NCI-H2227 treated with DMSO at 0.1 percent for 48 hours (cell line): Measurements from ENCODE around the gene NTSR2.

ENCODE experiments used
- DNase-seq: peaks from one replicate; lab custom pipeline; 2025; lab: John Stamatoyannopoulos, UW

NTSR2 gene

GRCh38 chr2:11628675-11629074 lies 41.3 kb downstream of the NTSR2 start:
- DNase-seq: no peak

GRCh38 chr2:11625671-11626070 lies 44.3 kb downstream of the NTSR2 start:
- no peak for DNase-seq

GRCh38 chr2:11624893-11625292 lies 45.1 kb downstream of the NTSR2 start:
- no peak for DNase-seq

GRCh38 chr2:11622611-11623010 lies 47.4 kb downstream of the NTSR2 start:
- no peak for DNase-seq

DNA sequence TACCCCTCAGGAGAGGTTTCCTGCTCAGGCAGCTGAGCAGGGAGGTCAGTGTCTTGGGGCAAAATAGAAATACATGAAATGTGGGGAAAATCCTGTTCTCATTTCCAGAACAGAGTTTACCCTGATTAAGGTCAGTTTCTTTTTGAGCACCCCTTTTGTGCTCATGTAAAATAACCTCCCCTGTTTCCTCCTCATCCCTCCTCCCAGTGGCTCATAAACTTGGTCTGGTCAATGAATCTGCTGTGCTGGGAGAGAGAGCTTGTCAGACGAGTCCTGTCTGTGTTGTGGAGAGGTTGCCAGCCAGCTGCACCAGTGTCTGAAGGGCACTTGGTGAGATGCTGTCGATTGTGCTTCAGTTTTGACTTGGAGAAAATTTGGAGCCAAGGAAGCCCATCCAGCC lies 48.6 kb downstream of the NTSR2 start:
- no peak for DNase-seq

DNA sequence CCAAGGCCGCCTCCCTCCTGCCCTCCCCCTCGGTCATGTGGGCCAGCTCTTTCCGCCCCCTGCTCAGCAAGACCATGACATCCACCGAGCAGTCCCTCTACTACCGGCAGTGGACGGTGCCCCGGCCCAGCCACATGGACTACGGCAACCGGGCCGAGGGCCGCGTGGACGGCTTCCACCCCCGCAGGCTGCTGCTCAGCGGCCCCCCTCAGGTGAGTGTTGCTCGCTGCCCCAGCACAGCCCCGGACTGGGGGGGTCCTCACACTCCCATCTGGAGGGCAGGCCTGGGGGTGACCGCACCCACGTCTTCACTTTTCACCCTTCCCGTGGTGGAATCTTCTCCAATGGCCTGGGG lies 51.3 kb downstream of the NTSR2 start:
- no peak for DNase-seq

GRCh38 chr2:11617984-11618707 lies 51.8 kb downstream of the NTSR2 start:
- DNase-seq: no peak

GRCh38 chr2:11617527-11617926 lies 52.5 kb downstream of the NTSR2 start:
- no peak for DNase-seq

DNA sequence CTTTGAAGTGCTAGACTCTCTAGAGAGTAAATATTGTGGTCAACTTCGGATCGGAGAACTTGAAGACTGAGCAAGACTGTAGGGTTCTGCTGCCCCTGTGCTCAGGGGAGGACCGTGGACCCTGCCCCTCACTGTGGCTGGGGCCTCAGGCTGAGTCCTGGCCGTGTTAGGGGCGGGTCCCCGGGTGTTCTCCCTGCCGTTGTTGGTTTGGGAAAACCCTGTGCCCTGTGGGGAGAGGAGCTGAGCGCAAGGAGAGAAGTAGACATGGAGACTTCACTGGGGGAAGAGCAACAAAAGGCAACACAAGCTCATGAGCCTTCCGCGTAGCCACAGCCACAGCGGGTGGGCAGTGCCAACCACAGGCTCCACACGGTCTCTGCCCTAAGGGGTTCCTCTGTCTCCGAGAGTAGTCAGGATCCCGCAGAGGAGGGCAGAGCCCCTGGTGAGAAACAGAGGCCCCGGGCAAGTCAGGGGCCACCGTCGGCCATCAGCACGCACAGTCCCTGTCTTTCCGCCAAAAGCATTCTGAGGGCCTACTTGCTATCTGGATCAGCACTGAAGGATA lies 53.1 kb downstream of the NTSR2 start:
- DNase-seq: no peak

- DNase-seq: no peak
Observed at GRCh38 chr2:11616097-11616687, 53.8 kb downstream of the NTSR2 start.

GRCh38 chr2:11615209-11615608 lies 54.8 kb downstream of the NTSR2 start:
- DNase-seq: no peak

- DNase-seq: no peak
Observed at GRCh38 chr2:11613297-11613696, 56.7 kb downstream of the NTSR2 start.

GRCh38 chr2:11612553-11613215 lies 57.3 kb downstream of the NTSR2 start:
- no peak for DNase-seq

- no peak for DNase-seq
Observed at GRCh38 chr2:11611251-11611650, 58.7 kb downstream of the NTSR2 start.

DNA sequence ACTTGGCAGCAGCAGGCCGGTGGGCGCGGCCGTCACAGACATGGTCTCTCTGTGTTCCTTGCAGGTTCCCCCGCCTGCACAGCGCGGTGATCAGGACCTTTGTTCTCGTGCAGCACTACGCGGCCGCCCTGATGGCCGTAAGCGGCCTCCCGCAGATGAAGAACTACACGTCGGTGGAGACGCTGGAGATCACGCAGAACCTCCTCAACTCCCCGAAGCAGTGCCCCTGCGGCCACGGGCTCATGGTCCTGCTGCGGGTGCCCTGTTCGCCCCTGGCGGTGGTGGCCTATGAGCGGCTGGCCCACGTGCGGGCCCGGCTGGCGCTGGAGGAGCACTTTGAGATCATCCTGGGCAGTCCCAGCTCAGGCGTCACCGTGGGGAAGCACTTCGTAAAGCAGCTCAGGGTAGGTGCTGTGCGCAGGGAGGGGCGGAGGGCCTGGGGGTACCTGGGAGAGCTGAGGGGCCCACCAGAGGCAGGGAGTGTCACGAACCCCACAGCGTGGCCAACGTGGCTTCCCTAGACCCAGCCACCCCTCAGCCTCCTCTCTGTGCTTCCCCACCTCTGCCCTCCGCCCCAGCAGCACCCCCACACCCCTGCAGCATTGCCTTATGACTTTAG lies 59.3 kb downstream of the NTSR2 start:
- DNase-seq: no peak
